Measurements from ENCODE around the gene PTPRQ.

The PTPRQ gene

GRCh38 chr12:80556566-80556965 lies 112.5 kb downstream of the PTPRQ start:
- in situ Hi-C loops (cut with HindIII; ENCODE audit: low sequenced_read_pairs), result no loop called here

GRCh38 chr12:80559766-80560165 lies 115.7 kb downstream of the PTPRQ start:
- in situ Hi-C loops (cut with HindIII; ENCODE audit: low sequenced_read_pairs), result no loop called here

GRCh38 chr12:80565271-80565670 lies 121.2 kb downstream of the PTPRQ start:
- in situ Hi-C loops (cut with HindIII; ENCODE audit: low sequenced_read_pairs), result no loop called here

- in situ Hi-C loops (cut with HindIII; ENCODE audit: low sequenced_read_pairs), result no loop called here
Measured at GRCh38 chr12:80567401-80567800, 123.4 kb downstream of the PTPRQ start.

DNA sequence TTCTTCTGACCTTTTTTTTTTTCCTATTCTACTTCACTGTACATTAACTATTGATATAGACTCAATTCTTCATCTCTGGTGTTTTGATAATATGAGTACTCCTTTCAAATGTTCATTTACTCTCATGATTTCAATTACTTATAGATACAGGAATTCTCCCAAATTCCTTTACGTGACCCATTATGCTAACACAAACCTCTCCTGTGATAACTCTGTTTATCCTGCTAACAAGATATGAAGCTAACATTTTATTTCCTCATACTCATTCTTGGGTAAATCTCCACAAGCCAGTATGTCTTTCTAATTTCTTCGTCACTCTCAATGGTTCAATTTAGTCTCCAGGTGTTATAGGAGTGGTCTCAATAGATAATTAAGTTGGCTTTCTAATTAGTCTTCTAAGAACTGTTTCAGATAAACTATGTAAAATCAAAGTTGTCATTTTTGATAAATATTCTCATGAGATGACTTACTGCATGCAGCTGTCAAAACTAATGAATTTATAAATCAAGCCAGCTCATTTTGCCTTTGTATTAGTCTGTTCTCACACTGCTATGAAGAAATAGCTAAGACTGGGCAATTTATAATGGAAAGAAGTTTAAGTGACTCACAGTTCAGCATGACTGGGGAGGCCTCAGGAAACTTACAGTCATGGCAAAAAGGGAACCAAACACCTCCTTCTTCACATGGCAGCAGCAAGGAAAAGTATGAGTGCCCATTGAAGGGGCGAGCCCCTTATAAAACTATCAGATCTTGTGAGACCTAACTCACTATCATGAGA lies 132.8 kb downstream of the PTPRQ start:
- in situ Hi-C loops (cut with HindIII; ENCODE audit: low sequenced_read_pairs), result no loop called here

DNA sequence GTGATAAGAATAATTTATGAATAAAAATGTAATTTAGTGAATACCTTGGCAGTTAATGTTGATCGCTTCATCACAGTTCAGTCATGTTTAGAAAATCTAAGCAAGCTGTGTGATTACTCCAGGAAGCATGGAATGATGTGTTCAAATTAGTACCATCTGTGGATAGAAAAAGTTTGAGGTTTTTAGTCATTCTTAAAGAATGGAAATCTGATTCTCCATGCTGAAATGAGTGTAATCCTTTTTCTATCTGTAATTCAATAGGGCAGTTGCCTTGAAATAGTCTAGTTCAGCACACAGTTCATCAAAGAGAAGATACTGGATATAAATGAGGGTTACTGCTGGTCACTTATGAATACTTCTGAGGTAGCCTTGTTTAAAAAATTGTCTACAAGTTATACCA lies 136.2 kb downstream of the PTPRQ start:
- in situ Hi-C loops (cut with HindIII; ENCODE audit: low sequenced_read_pairs), result no loop called here

DNA sequence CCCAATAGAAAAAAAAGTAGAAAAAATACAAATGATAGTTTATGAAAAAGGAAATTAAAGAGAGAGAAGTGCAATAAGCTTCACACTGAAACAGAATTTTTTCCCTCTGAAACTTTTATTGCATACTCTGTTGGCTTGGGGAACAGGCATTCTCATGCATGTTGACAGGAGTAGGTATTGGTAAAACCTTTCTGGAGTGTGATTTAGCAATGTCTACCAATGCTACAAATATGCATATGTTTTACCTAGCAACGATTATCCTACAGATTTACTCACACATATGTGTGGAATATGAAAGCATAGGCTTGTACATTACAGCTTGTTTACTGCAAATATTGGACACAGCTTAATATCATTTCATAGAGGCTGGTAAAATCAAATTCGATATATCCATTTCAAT lies 137.7 kb downstream of the PTPRQ start:
- in situ Hi-C loops (cut with HindIII; ENCODE audit: low sequenced_read_pairs), result no loop called here

GRCh38 chr12:80582431-80582830 lies 138.4 kb downstream of the PTPRQ start:
- in situ Hi-C loops (cut with HindIII; ENCODE audit: low sequenced_read_pairs), result no loop called here

GRCh38 chr12:80589077-80589476 lies 145.0 kb downstream of the PTPRQ start:
- in situ Hi-C loops (cut with HindIII; ENCODE audit: low sequenced_read_pairs), result no loop called here

DNA sequence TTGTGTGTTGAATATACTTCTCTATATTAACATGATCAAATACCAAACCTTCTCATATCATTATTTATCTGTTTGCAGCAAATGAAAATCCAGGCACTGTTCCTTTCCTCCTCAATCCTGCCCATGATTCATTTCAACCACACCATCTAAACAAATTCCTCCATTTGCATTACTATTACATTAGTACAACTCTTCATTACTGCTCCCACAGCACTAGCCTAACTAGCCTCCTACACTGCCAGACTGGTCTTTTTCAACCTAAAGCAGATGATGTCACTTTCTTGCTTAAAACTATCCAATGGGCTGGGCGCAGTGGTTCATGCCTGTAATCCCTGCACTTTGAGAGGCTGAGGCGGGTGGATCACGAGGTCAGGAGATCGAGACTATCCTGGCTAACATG lies 146.1 kb downstream of the PTPRQ start:
- in situ Hi-C loops (cut with HindIII; ENCODE audit: low sequenced_read_pairs), result no loop called here

DNA sequence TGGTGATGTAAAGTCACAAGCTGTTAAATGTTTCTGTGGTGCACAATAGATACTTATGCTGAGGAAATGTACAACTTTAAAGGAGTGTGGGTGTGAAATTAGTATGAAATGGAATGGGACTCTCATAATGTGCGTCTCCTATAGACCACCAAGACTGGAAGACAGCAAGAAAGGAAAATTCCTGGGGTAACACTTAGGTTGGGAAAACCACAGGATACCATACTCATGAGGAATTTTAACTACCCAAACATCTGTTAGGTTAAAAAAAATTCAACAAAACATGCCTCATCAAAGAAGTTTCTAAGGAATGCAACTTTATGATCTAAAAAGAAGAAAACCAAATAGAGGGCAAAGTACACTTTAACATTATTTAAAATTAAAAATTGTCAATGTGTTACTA lies 149.7 kb downstream of the PTPRQ start:
- in situ Hi-C loops (cut with HindIII; ENCODE audit: low sequenced_read_pairs), result no loop called here

DNA sequence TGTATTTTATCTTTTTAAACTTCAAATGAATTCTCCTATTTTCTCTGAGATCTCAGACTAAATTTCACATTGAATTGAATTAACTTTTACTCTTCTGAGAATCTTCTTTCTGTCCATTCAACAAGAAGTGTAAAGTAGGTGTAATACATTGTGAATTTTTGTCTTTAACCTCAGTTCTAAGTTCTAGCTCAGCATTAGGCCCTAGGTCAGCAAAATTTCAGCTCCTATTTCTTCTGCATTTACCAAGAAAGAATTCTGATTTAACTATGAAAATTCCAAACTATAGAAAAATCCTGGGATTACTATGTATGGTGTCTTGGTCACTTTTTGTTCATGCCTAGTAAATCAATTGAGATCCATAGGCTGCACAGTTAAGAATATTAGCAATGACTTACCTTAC lies 152.5 kb downstream of the PTPRQ start:
- in situ Hi-C loops (cut with HindIII; ENCODE audit: low sequenced_read_pairs), result no loop called here

DNA sequence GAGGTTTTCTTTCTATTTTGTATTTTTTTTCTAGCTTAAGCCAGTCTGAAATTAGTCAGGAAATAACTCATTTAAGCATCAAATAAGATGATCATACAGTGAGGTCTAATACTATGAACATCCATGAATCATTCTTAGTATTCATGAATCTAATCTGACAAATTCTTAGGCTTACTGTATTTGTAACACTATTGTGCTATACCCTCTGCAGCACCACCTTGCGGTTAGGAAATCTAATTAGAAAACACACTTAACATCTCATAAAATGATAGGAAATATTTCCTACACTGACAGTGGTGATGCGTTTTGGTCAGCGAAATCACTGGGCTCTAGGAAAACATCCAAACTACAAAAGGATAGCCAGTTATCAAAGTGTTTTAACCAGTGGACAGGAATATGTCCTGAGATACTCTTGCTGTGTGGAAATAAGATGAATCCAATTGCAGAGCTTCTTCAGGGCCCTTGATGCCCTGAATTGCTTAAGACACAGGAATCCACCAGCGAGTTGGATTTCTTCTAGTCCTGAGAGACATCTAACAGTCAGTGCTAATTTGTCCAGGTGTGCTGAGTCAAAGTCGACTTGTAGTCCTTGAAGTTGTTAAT lies 154.1 kb downstream of the PTPRQ start:
- in situ Hi-C loops (cut with HindIII; ENCODE audit: low sequenced_read_pairs), result no loop called here

DNA sequence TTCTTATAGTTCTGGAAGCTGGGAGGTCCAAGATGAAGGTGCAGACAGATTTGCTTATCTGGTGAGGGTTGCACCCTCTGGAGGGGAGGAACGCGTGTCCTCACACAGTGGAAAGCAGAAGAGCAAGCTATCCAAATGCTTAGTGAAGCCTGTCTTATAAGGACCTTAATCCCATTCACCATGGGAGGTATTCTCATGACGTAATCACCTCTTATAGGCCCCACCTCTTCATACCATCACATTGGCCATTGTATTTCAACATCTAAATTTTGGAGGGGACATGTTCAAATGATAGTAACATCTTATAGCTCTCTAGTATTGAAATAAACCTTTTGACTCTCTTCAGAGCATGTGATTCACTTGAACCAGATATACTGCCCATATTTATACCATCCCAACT lies 158.4 kb downstream of the PTPRQ start:
- in situ Hi-C loops (cut with HindIII; ENCODE audit: low sequenced_read_pairs), result no loop called here

GRCh38 chr12:80607361-80608135 lies 163.5 kb downstream of the PTPRQ start:
- in situ Hi-C loops (cut with HindIII; ENCODE audit: low sequenced_read_pairs), result no loop called here

DNA sequence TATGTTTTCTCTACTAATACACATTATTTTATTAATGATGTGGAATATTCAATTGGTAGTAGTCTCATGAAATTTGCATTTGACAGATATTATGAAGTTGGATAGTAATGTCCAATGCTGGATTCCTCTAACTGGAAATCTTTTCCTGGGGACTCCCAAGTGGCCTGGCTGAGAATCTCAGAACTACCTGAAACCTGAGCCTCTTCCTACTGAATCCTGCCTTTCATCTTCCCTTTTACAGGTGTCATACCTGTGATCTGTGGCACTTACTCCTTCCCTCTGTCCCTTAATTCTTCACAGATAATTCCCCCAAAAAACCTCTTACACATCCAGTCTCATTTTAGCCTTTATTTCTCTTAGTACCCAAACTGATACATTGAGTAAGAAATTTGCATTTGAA lies 173.7 kb downstream of the PTPRQ start:
- in situ Hi-C loops (cut with HindIII; ENCODE audit: low sequenced_read_pairs), result no loop called here

GRCh38 chr12:80620281-80620680 lies 176.2 kb downstream of the PTPRQ start:
- in situ Hi-C loops (cut with HindIII; ENCODE audit: low sequenced_read_pairs), result no loop called here

- in situ Hi-C loops (cut with HindIII; ENCODE audit: low sequenced_read_pairs), result no loop called here
Measured at GRCh38 chr12:80622271-80622670, 178.2 kb downstream of the PTPRQ start.

GRCh38 chr12:80625051-80625450 lies 181.0 kb downstream of the PTPRQ start:
- in situ Hi-C loops (cut with HindIII; ENCODE audit: low sequenced_read_pairs), result no loop called here

DNA sequence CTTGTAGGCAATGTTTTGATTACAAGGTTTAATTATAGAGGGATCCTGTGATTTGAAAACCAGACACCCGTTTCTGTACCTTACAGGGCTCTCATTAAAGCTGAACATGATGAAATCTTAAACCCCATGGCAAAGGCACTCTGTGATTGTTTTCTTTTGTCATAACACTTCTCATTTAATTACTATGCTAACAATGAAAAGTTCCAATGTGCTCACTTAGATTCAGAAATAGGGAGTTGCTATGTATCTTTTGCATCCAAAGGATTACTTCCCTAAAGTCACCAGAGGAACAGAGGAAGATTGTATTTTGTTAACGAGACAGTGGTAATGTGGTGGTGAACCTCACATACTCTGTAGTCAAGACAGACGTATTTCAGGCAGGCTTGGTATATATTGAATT lies 181.9 kb downstream of the PTPRQ start:
- in situ Hi-C loops (cut with HindIII; ENCODE audit: low sequenced_read_pairs), result no loop called here

DNA sequence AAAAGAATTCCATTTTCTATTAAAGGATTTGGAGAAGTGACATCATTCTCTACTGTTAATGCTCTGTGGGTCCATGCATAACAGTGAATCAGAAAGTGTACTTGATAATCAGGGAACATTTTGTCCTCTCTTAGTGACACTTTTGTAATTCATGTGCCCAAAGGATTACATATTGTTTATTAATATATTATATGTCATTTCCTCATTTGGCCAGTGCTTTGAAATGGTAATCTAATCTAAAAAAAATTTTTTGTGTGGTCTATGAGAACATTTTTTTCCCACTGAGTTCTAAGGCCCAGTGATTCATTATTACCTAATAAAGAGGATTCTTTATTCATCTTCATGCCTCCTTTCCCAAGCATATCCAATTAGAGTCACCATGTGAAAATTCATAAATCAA lies 183.7 kb downstream of the PTPRQ start:
- in situ Hi-C loops (cut with HindIII; ENCODE audit: low sequenced_read_pairs), result no loop called here

- in situ Hi-C loops (cut with HindIII; ENCODE audit: low sequenced_read_pairs), result no loop called here
Measured at GRCh38 chr12:80632835-80633234, 188.8 kb downstream of the PTPRQ start.

Data from DLD1 (cell line).